HG03196 (cell line): Measurements from ENCODE around the gene PRSS50.

Experiments used
- ATAC-seq: cut with Tn5 transposase; IDR thresholded peaks from one replicate; pipeline ENCODE4 v1.9.1; 2021; ENCODE audit not compliant: unreplicated experiment

The PRSS50 gene

GRCh38 chr3:46725621-46726314, 8.1 kb upstream of the PRSS50 start:
- ATAC-seq = no peak

- ATAC-seq = no peak
Measured at GRCh38 chr3:46724424-46724823, 6.8 kb upstream of the PRSS50 start.

GRCh38 chr3:46722443-46722842, 4.8 kb upstream of the PRSS50 start:
- ATAC-seq = no peak

GRCh38 chr3:46721009-46721408, 3.3 kb upstream of the PRSS50 start:
- ATAC-seq = no peak

- ATAC-seq = no peak
Measured at GRCh38 chr3:46719735-46720271, 2.1 kb upstream of the PRSS50 start.

GRCh38 chr3:46719044-46719565, 1.4 kb upstream of the PRSS50 start:
- ATAC-seq = no peak

- ATAC-seq = no peak
Measured at GRCh38 chr3:46716461-46717441, 918 bp downstream of the PRSS50 start.

- ATAC-seq = no peak
Measured at GRCh38 chr3:46715507-46716175, 2.0 kb downstream of the PRSS50 start.

- no peak for ATAC-seq
Measured at GRCh38 chr3:46714728-46715506, 2.8 kb downstream of the PRSS50 start.

GRCh38 chr3:46713898-46714552, 3.6 kb downstream of the PRSS50 start:
- ATAC-seq = no peak

GRCh38 chr3:46713050-46713897, 4.4 kb downstream of the PRSS50 start:
- no peak for ATAC-seq

- ATAC-seq = no peak
Measured at GRCh38 chr3:46712191-46713049, 5.2 kb downstream of the PRSS50 start.

- ATAC-seq = no peak
Measured at GRCh38 chr3:46711760-46712159, 5.9 kb downstream of the PRSS50 start.

GRCh38 chr3:46711305-46711704, 6.4 kb downstream of the PRSS50 start:
- no peak for ATAC-seq

- ATAC-seq = no peak
Measured at GRCh38 chr3:46710671-46711295, 6.9 kb downstream of the PRSS50 start.

GRCh38 chr3:46710229-46710628, 7.4 kb downstream of the PRSS50 start:
- ATAC-seq = no peak

GRCh38 chr3:46709721-46710120, 7.9 kb downstream of the PRSS50 start:
- no peak for ATAC-seq
